ES-I3 (cell line): ENCODE measurements around the gene PHKG1.
"Not testable (repeated sequence)": the region's sequence is repeated elsewhere in the genome, so short reads cannot be mapped to it uniquely, and the experiment has no call there.

Experiments
- H3K36me3 ChIP-seq: 2 replicates; pipeline ENCODE4 v1.6.1; 2013; ENCODE audit warnings: mild to moderate bottlenecking, low read length, control low read depth, moderate library complexity; ENCODE audit not compliant: insufficient read depth
- H3K4me1 ChIP-seq: 2 replicates; pipeline ENCODE4 v1.6.1; 2013; ENCODE audit warnings: mild to moderate bottlenecking, control low read depth, low read length; ENCODE audit not compliant: insufficient read depth
- H3K9ac ChIP-seq: 2 replicates; pipeline ENCODE4 v1.6.1; 2013; ENCODE audit warnings: low read depth, mild to moderate bottlenecking, low read length, moderate library complexity
- H3K9me3 ChIP-seq: 2 replicates; pipeline ENCODE4 v1.6.1; 2013; ENCODE audit warnings: mild to moderate bottlenecking, low read length, moderate library complexity; ENCODE audit not compliant: control insufficient read depth, insufficient read depth

PHKG1 gene

DNA sequence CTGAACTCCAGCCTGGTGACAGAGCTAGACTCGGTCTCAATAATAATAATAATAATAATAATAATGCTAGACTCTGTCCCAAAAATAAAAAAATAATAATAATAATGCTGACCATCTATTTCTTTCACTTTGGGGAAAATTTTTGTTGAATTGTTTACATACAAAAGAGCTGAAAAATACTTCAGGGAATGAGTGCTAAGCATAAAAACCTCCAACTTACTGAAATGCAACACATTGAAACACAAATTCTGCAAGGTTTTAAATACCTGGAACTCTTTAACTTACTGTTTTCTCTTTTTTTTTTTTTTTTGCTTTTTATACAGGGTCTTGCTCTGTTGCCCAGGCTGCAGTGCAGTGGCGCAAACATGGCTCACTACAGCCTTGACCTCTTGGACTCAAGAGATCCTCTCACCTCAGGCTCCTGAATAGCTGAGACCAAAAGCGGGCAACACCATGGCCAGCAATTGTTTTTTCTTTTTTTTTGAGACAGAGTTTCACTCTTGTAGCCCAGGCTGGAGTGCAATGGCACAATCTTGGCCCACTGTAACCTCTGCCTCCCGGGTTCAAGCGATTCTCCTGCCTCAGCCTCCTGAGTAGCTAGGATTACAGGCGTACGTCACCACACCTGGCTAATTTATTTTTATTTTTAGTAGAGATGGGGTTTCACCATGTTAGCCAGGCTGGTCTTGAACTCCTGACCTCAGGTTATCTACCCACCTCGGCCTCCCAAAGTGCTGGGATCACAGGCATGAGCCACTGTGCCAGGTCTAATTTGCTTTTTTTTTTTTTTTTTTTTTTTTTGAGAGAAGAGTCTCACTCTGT, 5.6 kb upstream of the PHKG1 start:
- H3K9me3 ChIP-seq, H3K4me1 ChIP-seq, H3K36me3 ChIP-seq, H3K9ac ChIP-seq: not testable (repeated sequence)

DNA sequence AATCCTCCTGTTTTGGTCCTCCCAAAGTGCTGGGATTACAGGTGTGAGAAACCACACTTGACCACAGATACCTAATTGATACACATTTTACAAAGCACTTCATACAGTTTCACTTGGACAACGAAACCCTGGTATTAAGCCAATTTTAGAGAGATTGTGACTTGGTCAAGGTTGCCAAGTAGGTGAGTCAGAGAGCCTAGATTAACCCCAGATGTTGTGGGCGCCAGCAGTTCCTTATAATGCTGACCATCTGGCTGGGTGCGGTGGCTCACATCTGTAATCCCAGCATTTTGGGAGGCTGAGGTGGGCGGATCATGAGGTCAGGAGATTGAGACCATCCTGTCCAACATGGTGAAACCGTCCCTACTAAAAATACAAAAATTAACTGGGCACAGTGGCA, 4.9 kb upstream of the PHKG1 start:
- no peak overlapping the region for H3K9ac ChIP-seq
- H3K36me3 ChIP-seq, result no peaks in the 10 kb centered on the region
- H3K9me3 ChIP-seq, result no peaks in the 10 kb centered on the region
- H3K4me1 ChIP-seq, result no peaks in the 10 kb centered on the region

DNA sequence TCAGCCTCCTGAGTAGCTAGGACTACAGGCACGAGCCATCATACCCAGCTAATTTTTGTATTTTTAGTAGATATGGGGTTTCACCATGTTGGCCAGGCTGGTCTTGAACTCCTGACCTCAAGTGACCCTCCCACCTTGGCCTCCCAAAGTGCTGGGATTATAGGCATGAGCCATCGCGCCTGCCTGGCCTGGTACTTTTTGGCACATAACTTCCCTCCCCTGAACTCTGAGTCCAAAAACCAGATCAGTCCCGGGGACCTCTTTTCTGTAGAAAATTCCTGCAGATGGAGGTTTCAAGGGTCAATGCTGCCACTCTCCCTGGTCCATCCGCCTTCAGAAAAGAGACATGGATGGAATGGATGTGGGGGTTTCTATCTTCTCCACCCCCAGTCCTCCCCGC, 364 bp downstream of the PHKG1 start:
- H3K36me3 ChIP-seq, H3K9ac ChIP-seq, H3K4me1 ChIP-seq, H3K9me3 ChIP-seq: not testable (repeated sequence)

DNA sequence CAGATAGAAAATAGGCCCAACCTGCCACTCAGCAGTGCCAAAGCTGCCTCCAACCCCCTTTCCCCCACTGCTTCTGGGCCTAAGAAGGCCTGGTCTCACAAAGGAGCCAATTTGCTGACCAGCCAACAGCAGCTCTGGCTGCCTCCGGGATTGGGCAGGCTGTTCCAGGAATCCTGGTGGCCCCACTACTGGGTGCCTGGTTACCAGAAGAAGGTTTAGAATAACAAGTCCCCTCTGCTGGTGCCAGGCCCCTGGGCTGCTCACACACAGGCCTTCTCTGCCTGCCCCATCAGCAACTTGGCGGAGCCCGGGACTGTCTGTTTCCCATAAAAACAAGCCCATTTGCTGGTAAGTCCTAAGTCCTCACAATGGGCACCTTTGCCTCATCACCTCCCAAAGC, 1.2 kb downstream of the PHKG1 start:
- H3K9me3 ChIP-seq, result no peaks in the 10 kb centered on the region
- H3K36me3 ChIP-seq, result no peaks in the 10 kb centered on the region; the same call in 1 of the 2 replicates

DNA sequence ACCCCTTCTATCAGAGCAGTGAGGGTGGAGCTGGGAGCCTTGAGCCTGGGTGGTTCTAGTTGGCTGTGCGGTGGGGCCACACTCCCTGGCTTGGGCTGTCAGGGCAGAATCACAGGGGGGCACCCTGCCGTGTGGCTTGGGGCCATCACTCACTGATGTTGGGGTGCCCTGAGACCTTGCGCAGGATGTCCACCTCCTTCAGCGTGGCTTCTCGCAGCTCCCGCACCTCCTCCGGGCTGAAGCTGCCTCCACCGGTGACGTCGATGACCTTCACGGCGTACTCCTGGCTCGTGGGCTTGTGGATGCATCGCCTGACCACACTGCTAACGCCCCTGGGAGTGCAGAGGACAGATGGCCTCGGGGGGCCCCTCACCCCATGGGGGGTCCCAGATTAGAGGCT, 5.3 kb downstream of the PHKG1 start:
- no peaks in the 10 kb centered on the region for H3K4me1 ChIP-seq
- no peak overlapping the region for H3K9ac ChIP-seq
- peaks cover 2% of the 10 kb centered on the region; the same call in 1 of the 2 replicates for H3K36me3 ChIP-seq

More for the DNA sequence above, 1.2 kb downstream of the PHKG1 start:
- Histone ChIP-seq H3K4me1 (no peaks in the 10 kb centered on the region), H3K9ac (no peak overlapping the region)

DNA sequence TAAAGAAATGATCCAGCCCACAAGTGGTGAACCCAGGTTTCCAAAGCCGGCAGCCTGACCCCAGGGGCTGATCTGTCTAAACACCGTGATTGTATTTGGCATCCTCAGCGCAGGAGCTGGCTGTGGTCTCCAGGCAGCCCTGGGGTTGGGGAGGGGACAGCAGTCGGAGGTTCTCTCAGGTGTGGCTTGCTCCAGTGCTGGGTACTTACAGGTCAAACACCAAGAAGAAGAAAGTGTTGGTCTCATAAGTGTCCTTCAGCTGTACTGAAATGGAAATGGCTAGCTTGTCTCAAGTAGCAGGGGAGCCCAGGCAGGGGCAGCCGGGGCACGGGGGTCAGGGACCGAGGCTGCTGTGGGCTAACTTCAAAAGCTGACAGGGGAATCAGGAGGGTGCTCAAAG, 6.0 kb downstream of the PHKG1 start:
- H3K9ac ChIP-seq, result no peak overlapping the region
- no peaks in the 10 kb centered on the region for H3K9me3 ChIP-seq
- peaks cover 2% of the 10 kb centered on the region; the same call in 1 of the 2 replicates for H3K36me3 ChIP-seq
- no peaks in the 10 kb centered on the region for H3K4me1 ChIP-seq

More for the DNA sequence above, 5.3 kb downstream of the PHKG1 start:
- H3K9me3 ChIP-seq, result no peaks in the 10 kb centered on the region

DNA sequence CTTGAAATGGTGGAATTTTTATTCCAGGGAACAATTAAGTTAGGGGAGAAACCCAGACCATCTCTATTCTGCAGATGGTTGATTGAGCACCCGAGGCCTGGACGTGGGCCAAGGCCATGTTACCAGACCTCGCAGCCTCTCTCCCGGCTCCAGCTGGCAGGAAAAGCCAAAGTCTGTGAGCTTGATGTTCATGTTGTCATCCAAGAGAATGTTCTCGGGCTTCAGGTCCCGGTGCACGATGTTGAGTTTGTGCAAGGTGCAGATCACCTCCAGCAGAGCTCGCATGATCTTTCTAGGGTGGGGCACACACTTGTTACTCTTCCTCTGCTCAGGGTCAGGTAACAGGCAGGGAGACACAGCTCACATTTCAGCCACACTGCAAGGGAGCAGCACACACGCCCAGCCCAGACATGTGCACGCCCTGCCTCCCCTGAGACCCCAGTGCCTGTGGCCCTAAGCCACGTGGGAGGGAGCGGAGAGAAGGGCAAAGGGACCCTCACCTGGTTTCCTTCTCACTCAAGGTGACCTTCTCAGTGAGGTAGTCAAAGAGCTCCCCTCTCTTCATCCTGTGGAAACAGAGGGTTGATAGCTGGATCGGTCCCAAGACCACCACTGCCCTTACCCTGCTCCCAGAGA, 9.5 kb downstream of the PHKG1 start:
- Histone ChIP-seq H3K4me1 (no peaks in the 10 kb centered on the region), H3K9ac (no peak overlapping the region)

DNA sequence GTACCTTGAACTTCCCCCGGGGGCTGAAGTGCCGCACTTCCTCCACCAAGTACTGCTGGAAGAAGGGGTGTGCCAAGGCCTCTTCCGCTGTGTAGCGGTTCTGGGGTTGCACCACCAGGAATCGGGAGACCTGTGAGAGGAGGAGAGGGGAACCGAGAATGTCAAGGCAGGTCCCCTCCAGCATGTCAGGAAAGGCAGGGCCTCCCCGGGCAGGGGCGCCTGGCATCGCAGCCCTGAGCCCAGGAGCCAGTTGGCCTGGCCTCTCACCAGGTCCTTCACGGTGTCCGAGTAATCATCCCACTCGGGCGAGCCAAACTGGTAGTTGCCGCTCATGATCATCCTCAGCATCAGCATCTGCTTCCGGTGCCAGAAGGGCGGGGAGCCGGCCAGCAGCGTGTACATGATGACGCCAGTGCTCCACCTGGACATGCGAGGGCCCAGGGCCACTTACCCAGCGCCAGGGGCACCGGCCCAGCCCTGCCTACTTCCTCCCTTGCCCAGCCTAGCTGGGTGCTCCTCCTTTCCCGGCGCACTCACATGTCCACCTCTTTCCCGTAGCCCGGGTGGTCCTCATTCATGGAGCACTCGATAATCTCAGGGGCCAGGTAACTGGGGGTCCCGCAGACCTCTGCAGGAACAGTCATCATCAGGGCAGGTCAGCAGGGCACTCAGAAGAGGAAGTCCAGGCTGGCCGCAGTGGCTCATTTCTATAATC, 11.0 kb downstream of the PHKG1 start:
- H3K9ac ChIP-seq, result no peak overlapping the region
- no peaks in the 10 kb centered on the region for H3K9me3 ChIP-seq
- H3K36me3 ChIP-seq, result peaks cover 6% of the 10 kb centered on the region
- no peaks in the 10 kb centered on the region for H3K4me1 ChIP-seq

More for the DNA sequence above, 9.5 kb downstream of the PHKG1 start:
- peaks cover 2% of the 10 kb centered on the region for H3K36me3 ChIP-seq
- no peaks in the 10 kb centered on the region for H3K9me3 ChIP-seq

DNA sequence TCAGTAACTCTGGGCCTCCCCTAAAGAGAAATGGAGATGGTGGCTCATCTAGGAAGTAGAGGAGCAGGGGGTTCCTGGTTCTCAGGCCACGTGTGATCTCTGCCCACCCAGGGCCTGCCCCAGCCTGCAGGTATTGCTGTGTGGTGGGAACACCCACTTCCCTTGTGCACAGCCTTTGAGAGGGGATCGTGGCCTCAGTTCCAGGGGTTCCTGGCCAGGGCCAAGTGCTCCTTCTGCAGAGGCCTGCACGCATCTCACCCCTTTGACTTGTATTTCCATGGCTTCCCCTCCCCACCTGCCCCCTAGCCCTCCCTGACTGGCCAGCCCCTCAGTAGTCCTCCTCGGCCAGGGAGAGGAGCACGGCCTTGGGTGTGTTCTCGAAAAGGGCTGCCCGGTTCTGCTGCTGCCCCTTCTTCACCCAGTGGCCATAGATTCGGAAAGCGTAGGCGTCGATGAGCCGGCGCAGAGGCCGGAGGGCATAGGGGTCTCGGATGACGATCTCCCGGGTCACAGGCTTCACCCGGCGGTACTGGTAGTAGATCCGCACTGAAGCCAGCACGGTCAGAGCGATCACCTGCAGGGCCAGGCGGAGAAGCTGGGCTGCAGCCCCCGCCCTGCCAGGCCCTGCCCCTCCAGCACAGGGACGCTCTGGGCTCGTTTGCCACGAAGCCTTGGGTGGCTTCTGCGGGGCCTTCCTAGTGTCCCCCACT, 11.9 kb downstream of the PHKG1 start:
- not testable (repeated sequence) for H3K9me3 ChIP-seq, H3K9ac ChIP-seq, H3K4me1 ChIP-seq, H3K36me3 ChIP-seq

DNA sequence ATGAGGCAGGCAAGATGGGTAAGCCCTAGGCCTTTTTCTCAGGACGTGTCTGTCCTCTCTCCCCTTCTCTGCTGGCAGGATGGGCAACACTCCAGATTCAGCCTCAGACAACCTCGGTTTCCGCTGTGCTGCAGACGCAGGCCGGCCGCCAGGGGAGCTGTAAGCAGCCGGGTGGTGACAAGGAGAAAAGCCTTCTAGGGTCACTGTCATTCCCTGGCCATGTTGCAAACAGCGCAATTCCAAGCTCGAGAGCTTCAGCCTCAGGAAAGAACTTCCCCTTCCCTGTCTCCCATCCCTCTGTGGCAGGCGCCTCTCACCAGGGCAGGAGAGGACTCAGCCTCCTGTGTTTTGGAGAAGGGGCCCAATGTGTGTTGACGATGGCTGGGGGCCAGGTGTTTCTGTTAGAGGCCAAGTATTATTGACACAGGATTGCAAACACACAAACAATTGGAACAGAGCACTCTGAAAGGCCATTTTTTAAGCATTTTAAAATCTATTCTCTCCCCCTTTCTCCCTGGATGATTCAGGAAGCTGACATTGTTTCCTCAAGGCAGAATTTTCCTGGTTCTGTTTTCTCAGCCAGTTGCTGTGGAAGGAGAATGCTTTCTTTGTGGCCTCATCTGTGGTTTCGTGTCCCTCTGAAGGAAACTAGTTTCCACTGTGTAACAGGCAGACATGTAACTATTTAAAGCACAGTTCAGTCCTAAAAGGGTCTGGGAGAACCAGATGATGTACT, 13.1 kb downstream of the PHKG1 start:
- H3K9ac ChIP-seq, result no peak overlapping the region
- H3K36me3 ChIP-seq, result peaks cover 6% of the 10 kb centered on the region; the same call in 1 of the 2 replicates
- H3K9me3 ChIP-seq, result no peaks in the 10 kb centered on the region
- no peaks in the 10 kb centered on the region for H3K4me1 ChIP-seq

DNA sequence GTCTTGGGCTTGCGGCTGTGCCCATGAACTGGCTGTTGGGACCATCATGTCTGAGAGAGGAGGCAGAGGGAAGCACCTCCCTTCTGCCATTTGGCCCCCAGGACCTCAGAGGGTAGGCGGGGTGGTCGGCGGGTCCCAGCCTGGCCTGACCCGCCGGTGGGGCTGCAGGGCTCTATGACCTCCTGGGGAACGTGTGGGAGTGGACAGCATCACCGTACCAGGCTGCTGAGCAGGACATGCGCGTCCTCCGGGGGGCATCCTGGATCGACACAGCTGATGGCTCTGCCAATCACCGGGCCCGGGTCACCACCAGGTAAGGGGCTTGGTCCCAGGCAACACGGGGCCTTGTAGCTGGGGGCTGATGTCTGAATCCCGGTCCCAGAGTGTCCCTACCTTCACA, 14.6 kb downstream of the PHKG1 start:
- Histone ChIP-seq H3K9me3 (no peaks in the 10 kb centered on the region), H3K9ac (no peak overlapping the region), H3K36me3 (peaks cover 4% of the 10 kb centered on the region; the same call in 1 of the 2 replicates), H3K4me1 (no peaks in the 10 kb centered on the region)

DNA sequence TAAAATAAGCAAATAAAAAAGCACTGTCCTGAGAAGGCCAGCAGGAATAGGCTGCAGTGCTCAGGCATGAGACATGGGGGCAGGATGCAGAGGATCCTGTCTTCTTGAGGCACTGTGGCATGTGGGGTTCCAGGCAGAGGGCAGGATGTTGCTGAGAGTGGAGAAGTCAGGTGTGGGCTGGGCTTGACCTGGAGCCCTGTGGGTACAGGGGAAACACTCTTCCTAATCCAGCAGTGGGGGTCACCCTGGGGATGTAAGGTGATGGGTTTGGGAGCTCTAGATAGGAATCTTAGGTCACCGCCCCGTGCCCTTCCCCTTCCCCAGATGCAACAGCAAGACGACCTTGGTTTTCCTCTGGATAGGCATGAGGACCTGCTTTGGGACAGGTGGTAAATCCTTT, 15.1 kb downstream of the PHKG1 start:
- H3K9ac ChIP-seq, result no peak overlapping the region
- H3K36me3 ChIP-seq, result peaks cover 4% of the 10 kb centered on the region; the same call in 1 of the 2 replicates
- no peaks in the 10 kb centered on the region for H3K9me3 ChIP-seq
- no peaks in the 10 kb centered on the region for H3K4me1 ChIP-seq

DNA sequence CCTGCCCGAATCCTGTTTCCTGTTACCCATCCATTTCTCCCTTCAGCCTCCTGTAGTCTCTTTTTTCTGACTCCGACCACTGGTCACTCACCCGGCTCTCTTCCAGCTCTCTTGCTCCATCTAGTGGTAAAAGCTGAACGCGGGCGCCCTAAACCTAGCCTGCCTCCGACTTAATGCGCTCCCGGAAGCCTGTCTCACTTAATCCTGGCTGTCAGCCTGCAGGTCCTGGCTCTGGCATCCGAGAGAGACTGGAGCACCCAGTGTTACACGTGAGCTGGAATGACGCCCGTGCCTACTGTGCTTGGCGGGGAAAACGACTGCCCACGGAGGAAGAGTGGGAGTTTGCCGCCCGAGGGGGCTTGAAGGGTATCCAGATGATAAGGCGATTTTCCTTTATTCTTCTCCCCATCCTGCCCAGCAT, 18.4 kb downstream of the PHKG1 start:
- no peak overlapping the region for H3K9ac ChIP-seq
- peaks cover 11% of the 10 kb centered on the region; the same call in 1 of the 2 replicates for H3K36me3 ChIP-seq

DNA sequence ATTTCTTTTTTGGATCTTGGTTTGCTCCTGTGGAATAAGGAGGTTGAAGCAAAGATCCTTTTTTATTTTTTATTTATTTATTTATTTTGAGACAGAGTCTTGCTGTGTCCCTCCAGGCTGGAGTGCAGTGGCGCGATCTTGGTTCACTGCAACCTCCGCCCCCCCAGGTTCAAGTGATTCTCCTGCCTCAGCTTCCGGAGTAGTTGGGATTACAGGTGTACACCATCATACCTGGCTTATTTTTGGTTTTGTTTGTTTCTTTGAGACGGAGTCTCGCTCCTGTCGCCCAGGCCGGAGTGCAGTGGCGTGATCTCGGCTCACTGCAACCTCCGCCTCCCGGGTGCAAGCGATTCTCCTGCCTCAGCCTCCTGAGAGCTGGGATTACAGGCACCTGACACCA, 26.4 kb downstream of the PHKG1 start:
- not testable (repeated sequence) for H3K9me3 ChIP-seq, H3K9ac ChIP-seq, H3K4me1 ChIP-seq
- H3K36me3 ChIP-seq, result peaks cover 14% of the 10 kb centered on the region

More for the DNA sequence above, 18.4 kb downstream of the PHKG1 start:
- no peaks in the 10 kb centered on the region for H3K4me1 ChIP-seq
- H3K9me3 ChIP-seq, result no peaks in the 10 kb centered on the region
